Hepatic stellate cell (primary cell): ENCODE data around the gene SNAP29.
"Not testable (repeated sequence)": the region's sequence is repeated elsewhere in the genome, so short reads cannot be mapped to it uniquely, and the experiment has no call there.

Experiments
- DNase-seq: peaks from one replicate; pipeline ENCODE4 v3.0.0; 2011; ENCODE audit warnings: low spot score

SNAP29 gene

DNA sequence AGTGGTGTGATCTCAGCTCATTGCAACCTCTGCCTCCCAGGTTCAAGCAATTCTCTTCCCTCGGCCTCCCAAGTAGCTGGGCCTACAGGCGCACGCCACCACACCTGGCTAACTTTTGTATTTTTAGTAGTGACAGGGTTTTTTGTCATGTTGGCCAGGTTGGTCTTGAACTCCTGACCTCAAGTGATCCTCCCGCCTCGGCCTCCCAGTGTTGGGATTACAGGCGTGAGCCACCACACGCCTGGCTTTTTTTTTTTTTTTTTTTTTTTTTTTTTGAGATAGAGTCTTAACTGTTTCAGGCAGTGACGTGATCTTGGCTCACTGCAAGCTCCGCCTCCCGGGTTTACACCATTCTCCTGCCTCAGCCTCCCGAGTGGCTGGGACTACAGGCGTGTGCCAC, 71.6 kb downstream of the SNAP29 start:
- DNase-seq, result not testable (repeated sequence)

DNA sequence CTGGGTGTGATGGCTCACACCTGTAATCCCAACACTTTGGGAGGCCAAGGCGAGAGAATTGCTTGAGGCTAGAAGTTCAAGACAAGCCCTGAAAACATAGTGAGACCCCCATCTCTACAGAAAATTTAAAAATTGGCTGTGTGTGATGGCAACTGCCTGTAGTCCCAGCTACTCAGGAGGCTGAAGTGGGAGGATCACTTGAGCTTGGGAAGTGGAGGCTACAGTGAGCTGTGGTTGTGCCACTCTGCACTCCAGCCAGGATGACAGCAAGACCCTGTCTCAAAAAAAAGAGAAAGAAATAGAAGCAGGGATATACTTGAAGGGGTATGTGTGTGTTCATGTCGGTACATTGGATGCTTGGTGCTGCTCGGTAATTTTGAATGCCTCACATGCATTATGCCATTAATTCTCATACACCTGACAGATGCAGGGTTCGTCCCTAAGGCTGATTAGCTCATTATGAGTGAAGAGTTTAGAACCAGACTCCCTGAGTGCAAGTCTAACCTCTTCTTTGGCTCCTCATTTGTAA, 72.4 kb downstream of the SNAP29 start:
- DNase-seq, result no peak

DNA sequence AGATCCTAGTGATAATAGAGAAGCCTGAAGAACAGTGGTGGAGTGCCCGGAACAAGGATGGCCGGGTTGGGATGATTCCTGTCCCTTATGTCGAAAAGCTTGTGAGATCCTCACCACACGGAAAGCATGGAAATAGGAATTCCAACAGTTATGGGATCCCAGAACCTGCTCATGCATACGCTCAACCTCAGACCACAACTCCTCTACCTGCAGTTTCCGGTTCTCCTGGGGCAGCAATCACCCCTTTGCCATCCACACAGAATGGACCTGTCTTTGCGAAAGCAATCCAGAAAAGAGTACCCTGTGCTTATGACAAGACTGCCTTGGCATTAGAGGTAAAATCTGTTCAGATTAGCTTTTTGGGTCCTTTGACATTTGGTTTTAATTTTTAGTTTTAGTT, 75.1 kb downstream of the SNAP29 start:
- no peak for DNase-seq

DNA sequence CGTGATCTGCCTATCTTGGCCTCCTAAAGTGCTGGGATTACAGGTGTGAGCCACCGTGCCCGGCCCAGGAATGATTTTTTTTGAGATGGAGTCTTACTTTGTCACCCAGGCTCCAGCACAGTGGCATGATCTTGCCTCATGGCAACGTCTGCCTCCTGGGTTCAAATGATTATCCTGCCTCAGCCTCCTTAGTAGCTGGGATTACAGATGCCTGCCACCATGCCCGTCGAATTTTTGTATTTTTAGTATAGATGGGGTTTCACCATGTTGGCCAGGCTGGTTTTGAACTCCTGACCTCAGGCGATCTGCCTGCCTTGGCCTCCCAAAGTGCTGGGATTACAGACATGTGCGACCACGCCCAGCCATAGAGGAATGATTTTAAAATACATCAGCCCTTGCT, 76.2 kb downstream of the SNAP29 start:
- not testable (repeated sequence) for DNase-seq

DNA sequence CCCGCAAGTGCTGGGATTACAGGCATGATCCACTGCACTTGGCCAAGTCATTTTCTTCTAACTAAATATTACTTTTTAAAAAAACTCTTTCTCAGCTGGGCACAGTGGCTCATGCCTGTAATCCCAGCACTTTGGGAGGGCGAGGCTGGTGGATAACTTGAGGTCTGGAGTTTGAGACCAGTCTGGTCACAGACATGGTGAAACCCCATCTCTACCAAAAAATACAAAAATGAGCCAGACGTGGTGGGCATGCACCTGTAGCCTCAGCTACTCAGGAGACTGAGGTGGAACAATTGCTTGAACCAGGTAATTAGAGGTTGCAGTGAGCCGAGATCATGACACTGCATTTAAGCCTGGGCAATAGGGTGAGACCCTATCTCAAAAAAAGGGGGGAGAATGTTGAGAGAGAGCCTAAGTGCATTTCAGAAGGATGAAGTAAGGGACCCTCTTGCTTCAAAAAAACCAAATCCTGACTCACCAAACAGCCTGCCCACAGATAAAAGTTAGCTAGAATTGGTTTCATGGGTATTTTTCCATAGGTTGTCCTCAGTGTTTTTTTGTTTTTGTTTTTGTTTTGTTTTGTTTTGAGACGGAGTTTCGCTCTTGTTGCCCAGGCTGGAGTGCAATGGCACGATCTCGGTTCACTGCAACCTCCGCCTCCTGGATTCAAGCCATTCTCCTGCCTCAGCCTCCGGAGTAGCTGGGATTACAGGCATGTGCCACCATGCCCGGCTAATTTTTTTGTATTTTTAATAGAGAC, 77.2 kb downstream of the SNAP29 start:
- DNase-seq, result not testable (repeated sequence)

DNA sequence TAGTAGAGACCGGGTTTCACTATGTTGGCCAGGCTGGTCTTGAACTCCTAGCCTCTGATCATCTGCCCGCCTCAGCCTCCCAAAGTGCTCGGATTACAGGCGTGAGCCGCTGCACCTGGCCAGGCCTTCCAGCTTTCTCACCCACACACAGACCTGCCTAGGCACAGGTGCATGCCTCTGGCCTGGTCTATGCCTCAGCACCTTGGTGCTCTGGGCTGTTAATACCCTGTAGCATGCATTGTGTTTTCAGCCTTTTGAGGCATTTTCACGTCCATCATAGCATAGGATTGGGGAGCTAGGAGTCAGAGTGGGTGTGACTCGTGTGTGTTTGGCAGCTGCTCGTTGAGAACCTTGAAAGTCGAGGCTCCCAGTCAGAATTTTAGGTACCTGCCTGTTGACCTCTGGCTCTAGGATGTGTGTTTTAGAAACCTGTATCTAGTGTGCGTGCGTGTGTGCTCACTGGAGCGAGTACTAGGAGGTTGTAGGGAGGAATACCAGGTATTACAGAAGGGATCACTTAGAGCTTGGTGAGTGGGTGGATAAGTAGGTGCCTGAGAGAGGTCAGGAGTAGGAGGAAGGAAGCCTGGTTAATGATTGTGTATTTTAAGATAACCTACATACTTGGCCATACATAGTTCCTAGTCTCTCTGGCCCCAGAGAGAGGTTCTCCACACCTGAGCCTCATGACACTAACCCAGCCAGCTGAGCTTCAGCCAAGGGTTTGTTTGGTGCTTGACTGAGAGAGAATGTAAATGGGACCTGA, 78.4 kb downstream of the SNAP29 start:
- DNase-seq, result no peak

DNA sequence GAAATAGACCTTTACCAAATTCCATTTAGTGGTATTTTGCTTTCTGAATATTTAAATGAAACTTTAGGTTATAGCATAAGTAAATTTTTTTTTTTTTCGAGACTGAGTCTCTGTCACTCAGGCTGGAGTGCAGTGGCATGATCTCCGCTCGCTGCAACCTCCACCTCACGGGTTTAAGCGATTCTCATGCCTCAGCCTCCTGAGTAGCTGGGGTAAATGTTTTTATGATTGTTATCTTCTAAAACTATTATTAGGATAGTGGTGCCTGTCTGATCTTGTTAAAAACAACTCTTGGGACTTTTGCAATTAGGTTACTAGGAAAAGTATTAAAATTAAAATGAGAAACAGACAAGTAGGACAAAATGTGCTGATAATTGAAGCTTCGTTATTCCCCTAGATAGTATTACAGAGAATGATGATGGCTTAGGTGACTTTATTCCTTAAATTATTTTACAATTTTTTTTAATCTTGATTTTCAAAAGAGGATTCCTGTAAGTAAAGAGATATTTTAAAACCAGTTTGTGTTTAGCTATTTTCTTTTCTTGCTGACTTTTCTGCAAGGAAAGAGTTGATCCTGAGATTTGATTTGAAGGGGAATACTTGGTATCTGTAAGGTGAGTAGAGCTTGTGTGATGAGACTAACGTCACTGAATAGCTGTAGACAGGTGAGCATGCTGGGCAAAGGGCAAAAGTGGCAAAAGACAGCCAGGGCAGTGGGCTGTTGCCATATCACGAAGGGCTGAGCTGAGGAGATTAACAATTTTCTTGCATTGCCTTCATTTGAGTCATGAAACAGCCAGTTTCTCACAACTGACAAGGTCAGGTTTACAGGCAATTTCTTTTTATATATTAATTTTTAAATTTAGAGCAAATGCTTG, 79.2 kb downstream of the SNAP29 start:
- DNase-seq, result no peak

DNA sequence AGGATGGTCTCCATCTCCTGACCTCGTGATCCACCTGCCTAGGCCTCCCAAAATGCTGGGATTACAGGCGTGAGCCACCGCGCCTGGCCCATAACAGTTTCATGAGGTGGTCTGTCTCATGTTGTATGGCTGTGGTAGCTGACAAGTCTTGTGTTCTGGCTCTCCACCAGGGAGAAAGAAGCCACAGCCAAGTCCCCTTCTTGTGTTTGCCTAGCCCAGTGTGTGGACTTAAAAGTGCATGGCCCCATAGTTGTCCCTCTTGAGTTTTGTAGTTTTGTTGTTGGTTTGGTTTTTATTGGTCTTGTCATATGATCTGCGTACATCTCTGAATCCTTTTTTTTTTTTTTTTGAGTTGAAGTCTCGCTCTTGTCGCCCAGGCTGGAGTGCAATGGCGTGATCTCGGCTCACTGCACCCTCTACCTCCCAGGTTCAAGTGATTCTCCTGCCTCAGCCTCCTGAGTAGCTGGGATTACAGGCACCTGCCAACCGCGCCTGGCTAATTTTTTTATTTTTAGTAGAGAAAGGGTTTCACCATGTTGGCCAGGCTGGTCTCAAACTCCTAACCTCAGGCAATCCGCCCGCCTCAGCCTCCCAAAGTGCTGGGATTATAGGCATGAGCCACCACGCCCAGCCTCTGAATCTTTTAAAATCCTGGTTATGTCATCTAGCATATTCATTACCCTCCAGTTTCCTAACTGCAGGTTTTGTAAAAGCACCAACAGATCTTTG, 80.8 kb downstream of the SNAP29 start:
- not testable (repeated sequence) for DNase-seq

DNA sequence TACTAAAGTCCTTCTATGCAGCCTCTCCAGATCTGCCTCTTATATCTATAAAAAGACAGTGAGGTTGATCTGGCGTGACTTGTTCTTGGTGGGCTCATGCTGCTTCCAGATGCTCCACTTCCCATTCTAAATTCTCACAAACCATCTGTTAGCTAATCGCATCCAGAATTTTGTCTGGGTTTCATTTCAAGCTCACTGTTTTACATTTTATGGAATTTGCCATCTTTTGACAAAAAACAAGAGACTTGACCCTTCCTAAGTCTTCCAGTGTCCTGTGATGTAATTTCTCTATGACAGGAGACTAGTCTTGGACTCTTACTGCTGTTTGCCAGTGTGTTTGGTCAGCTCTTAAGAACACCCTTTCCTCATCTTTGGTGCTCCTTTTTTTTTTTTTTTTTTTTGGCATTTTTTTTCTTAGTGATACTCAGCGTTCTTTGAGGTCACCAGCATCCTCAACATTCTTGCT, 81.4 kb downstream of the SNAP29 start:
- DNase-seq, result no peak
